ENCODE measurements around the gene LRRC4C. TPM values are rescaled to one million over a fixed set of nuclear protein-coding genes. Genes with fewer than 3 reads are reported as not detected.
"Not testable (repeated sequence)": the region's sequence is repeated elsewhere in the genome, so short reads cannot be mapped to it uniquely, and the experiment has no call there.

Gene LRRC4C
- total RNA-seq, 1 donor from 2014 or later = 0.23 TPM

GRCh38 chr11:40203606-40204005 is 1255.8 kb downstream of the LRRC4C start:
- DNase-seq (ENCODE audit: low spot score) (no peak), ATAC-seq (no peak)

GRCh38 chr11:40202589-40203270 is 1256.7 kb downstream of the LRRC4C start:
- ATAC-seq (no peak), DNase-seq (ENCODE audit: low spot score) (no peak)

- DNase-seq (ENCODE audit: low spot score); ATAC-seq: not testable (repeated sequence)
Observed at GRCh38 chr11:40192590-40192989, 1266.9 kb downstream of the LRRC4C start.

GRCh38 chr11:40190294-40190693 is 1269.2 kb downstream of the LRRC4C start:
- ATAC-seq (no peak), DNase-seq (ENCODE audit: low spot score) (no peak)

GRCh38 chr11:40188848-40189247 is 1270.6 kb downstream of the LRRC4C start:
- ATAC-seq = peak; percentile 81
- peak; percentile 58 for DNase-seq (ENCODE audit: low spot score)

- peak; percentile 40 for ATAC-seq
- no peak for DNase-seq (ENCODE audit: low spot score)
Observed at GRCh38 chr11:40187295-40187694, 1272.2 kb downstream of the LRRC4C start.

GRCh38 chr11:40186437-40187263 is 1272.8 kb downstream of the LRRC4C start:
- DNase-seq (ENCODE audit: low spot score) = no peak
- no peak for ATAC-seq

GRCh38 chr11:40185793-40186192 is 1273.7 kb downstream of the LRRC4C start:
- DNase-seq (ENCODE audit: low spot score) = no peak
- no peak for ATAC-seq

- DNase-seq (ENCODE audit: low spot score) (no peak), ATAC-seq (no peak)
Observed at GRCh38 chr11:40183073-40184064, 1276.1 kb downstream of the LRRC4C start.

- no peak for ATAC-seq
- no peak for DNase-seq (ENCODE audit: low spot score)
Observed at GRCh38 chr11:40179541-40179940, 1279.9 kb downstream of the LRRC4C start.

- no peak for DNase-seq (ENCODE audit: low spot score)
Observed at GRCh38 chr11:40178470-40178869, 1281.0 kb downstream of the LRRC4C start.

GRCh38 chr11:40175980-40176379 is 1283.5 kb downstream of the LRRC4C start:
- ATAC-seq (no peak), DNase-seq (ENCODE audit: low spot score) (no peak)

More at GRCh38 chr11:40178470-40178869, 1281.0 kb downstream of the LRRC4C start:
- no peak for ATAC-seq

- ATAC-seq (no peak), DNase-seq (ENCODE audit: low spot score) (no peak)
Observed at GRCh38 chr11:40170078-40170477, 1289.4 kb downstream of the LRRC4C start.

GRCh38 chr11:40168414-40168813 is 1291.0 kb downstream of the LRRC4C start:
- DNase-seq (ENCODE audit: low spot score) (no peak), ATAC-seq (no peak)

GRCh38 chr11:40167805-40168204 is 1291.6 kb downstream of the LRRC4C start:
- not testable (repeated sequence) for DNase-seq (ENCODE audit: low spot score); ATAC-seq

- no peak for ATAC-seq
Observed at GRCh38 chr11:40166892-40167291, 1292.6 kb downstream of the LRRC4C start.

GRCh38 chr11:40162901-40163883 is 1296.3 kb downstream of the LRRC4C start:
- DNase-seq (ENCODE audit: low spot score) (no peak), ATAC-seq (no peak)

More at GRCh38 chr11:40166892-40167291, 1292.6 kb downstream of the LRRC4C start:
- no peak for DNase-seq (ENCODE audit: low spot score)

GRCh38 chr11:40161854-40162410 is 1297.5 kb downstream of the LRRC4C start:
- ATAC-seq (no peak), DNase-seq (ENCODE audit: low spot score) (no peak)

GRCh38 chr11:40160418-40160817 is 1299.0 kb downstream of the LRRC4C start:
- ATAC-seq = no peak

More at GRCh38 chr11:40160418-40160817, 1299.0 kb downstream of the LRRC4C start:
- DNase-seq (ENCODE audit: low spot score) = no peak

Data from left lobe of liver (tissue), 2 donors.